Upper lobe of right lung (tissue), 1 donor: ENCODE results near the gene NDRG3. TPM values are rescaled to one million over a fixed set of nuclear protein-coding genes. Genes with fewer than 3 reads are reported as not detected.

Source experiments
- ATAC-seq: fragments of 200-7000 bp; cut with Tn5 transposase; one replicate; pipeline ENCODE4 v1.9.1; 2020; ENCODE audit warnings: mild to moderate bottlenecking, moderate library complexity
- DNase-seq: peaks from one replicate; pipeline ENCODE4 v3.0.0-alpha.2; 2020
- H3K27ac ChIP-seq: fragments of 200-600 bp; one replicate; pipeline ENCODE4 v1.8.0; 2022
- H3K27me3 ChIP-seq: fragments of 200-600 bp; one replicate; pipeline ENCODE4 v1.8.0; 2022; ENCODE audit warnings: mild to moderate bottlenecking
- H3K36me3 ChIP-seq: fragments of 200-600 bp; one replicate; pipeline ENCODE4 v1.8.0; 2022
- H3K4me1 ChIP-seq: fragments of 200-600 bp; one replicate; pipeline ENCODE4 v1.8.0; 2022
- H3K4me3 ChIP-seq: fragments of 200-600 bp; one replicate; pipeline ENCODE4 v1.8.0; 2022; ENCODE audit warnings: mild to moderate bottlenecking
- H3K9me3 ChIP-seq: fragments of 200-600 bp; one replicate; pipeline ENCODE4 v1.8.0; 2022
- intact Hi-C: fragments of 100-400 bp; cut with DNase I; formaldehyde crosslinking; loops from one replicate; pipeline ENCODE4 v1.11.0; 2022
- total RNA-seq: library from RNA; stranded (reverse); fragmentation: NEBNext Ultra II Directional; extraction: Animal tissue kit (Norgen Biotek cat#: 25700); gene quantifications from one replicate; pipeline ENCODE4 v1.2.1, GENCODE V29; 2021
- TF ChIP-seq, protein P1 (sequence below): fragments of 200-600 bp; IDR thresholded peaks from one replicate; pipeline ENCODE4 v1.8.0; 2022; ENCODE audit warnings: antibody characterized with exemption
- donor health status: DM: no; HTN: yes; CAD: no; lungs with severe emphysema.

NDRG3 gene
- total RNA-seq, 1 donor from 2014 or later: 30.3 TPM

- H3K4me1 ChIP-seq: peaks cover 23% of the 10 kb centered on the region
- peak overlapping the region; percentile 91 for H3K4me3 ChIP-seq
- no peaks in the 10 kb centered on the region for H3K27me3 ChIP-seq
- no peaks in the 10 kb centered on the region for H3K9me3 ChIP-seq
- intact Hi-C loops: no loop called here
- H3K27ac ChIP-seq: peak overlapping the region; percentile 89
- ATAC-seq (peak; percentile 17), DNase-seq (peak; percentile 71)
- TF ChIP-seq, protein P1, sequence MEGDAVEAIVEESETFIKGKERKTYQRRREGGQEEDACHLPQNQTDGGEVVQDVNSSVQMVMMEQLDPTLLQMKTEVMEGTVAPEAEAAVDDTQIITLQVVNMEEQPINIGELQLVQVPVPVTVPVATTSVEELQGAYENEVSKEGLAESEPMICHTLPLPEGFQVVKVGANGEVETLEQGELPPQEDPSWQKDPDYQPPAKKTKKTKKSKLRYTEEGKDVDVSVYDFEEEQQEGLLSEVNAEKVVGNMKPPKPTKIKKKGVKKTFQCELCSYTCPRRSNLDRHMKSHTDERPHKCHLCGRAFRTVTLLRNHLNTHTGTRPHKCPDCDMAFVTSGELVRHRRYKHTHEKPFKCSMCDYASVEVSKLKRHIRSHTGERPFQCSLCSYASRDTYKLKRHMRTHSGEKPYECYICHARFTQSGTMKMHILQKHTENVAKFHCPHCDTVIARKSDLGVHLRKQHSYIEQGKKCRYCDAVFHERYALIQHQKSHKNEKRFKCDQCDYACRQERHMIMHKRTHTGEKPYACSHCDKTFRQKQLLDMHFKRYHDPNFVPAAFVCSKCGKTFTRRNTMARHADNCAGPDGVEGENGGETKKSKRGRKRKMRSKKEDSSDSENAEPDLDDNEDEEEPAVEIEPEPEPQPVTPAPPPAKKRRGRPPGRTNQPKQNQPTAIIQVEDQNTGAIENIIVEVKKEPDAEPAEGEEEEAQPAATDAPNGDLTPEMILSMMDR: no peak
- peaks cover 37% of the 10 kb centered on the region for H3K36me3 ChIP-seq
Measured at GRCh38 chr20:36606158-36607066, 139.5 kb downstream of the NDRG3 start.

- Histone ChIP-seq H3K4me3 (peak within 1 kb of the TSS; percentile 91), H3K9me3 (no peaks in the 10 kb centered on the region), H3K27ac (peak within 1 kb of the TSS; percentile 89), H3K27me3 (no peaks in the 10 kb centered on the region), H3K36me3 (peaks cover 28% of the 10 kb centered on the region), H3K4me1 (peaks cover 23% of the 10 kb centered on the region)
- ATAC-seq (peak; percentile 97), DNase-seq (peak; percentile 100)
- intact Hi-C loops: no loop called here
- TF ChIP-seq, protein P1: peak; percentile 93
Measured at GRCh38 chr20:36605399-36606157, 140.3 kb downstream of the NDRG3 start, which contains the start of gene RAB5IF. Gene RAB5IF (plus strand): TSS chr20:36605779. CDS start chr20:36605952, 173 bp downstream.

DNA sequence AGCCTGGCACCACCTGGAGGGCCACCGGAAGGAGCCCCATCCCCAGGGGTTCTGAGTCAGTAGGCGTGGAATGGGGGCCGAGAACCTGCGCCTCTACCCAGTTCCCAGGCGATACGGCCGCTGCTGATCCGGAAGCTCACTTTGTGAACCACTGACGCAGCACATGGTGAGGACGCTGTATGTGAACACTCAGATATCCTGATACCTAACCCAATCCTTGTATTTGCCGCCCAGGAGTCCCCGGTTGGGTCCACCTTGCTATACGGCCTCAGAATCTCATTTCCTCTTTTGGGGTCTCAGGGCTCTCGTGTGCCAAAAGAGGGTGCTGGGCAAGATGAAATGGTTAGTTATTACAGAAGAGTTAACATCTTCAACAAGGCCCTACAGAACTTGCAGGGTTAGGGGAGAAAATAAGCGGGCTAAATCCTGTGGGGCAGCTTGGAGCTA lies 140.9 kb downstream of the NDRG3 start:
- Histone ChIP-seq H3K27ac (peak overlapping the region; percentile 86), H3K36me3 (peaks cover 22% of the 10 kb centered on the region), H3K9me3 (no peaks in the 10 kb centered on the region), H3K4me1 (peaks cover 23% of the 10 kb centered on the region), H3K4me3 (peak overlapping the region; percentile 91), H3K27me3 (no peaks in the 10 kb centered on the region)
- intact Hi-C loops: no loop called here
- ATAC-seq (peak; percentile 1), DNase-seq (peak; percentile 70)
- TF ChIP-seq, protein P1: no peak

Other genes with a start within 250 kb of the NDRG3 start
- 410 TPM for gene MYL9, start 204.6 kb downstream of the NDRG3 start, total RNA-seq
- gene TGIF2, start 172.5 kb downstream of the NDRG3 start, total RNA-seq: 16.8 TPM
- 91.1 TPM for gene RAB5IF, start 140.3 kb downstream of the NDRG3 start, total RNA-seq
- 1.9 TPM for gene SLA2, start 99.9 kb downstream of the NDRG3 start, total RNA-seq
- 7.5 TPM for gene DSN1, start 27.7 kb upstream of the NDRG3 start, total RNA-seq
- gene TLDC2, start 130.0 kb upstream of the NDRG3 start, total RNA-seq: 1.6 TPM
- 177 TPM for gene SAMHD1, start 205.6 kb upstream of the NDRG3 start, total RNA-seq